Transverse colon (tissue), 3 donors: ENCODE measurements around the gene KIF1B.

Source experiments
- POLR2A ChIP-seq: fragments of 450-650 bp; IDR thresholded peaks from one replicate; pipeline ENCODE4 v1.6.1; 2016; ENCODE audit warnings: antibody characterized with exemption, mild to moderate bottlenecking, moderate library complexity
- TF ChIP-seq, protein P1 (sequence below), 5 experiments: fragments of 200-600 bp in 3 of 5; fragments of 450-650 bp in 2 of 5; sonication (generic) in 3 of 5; IDR thresholded peaks; 1 replicate in 2 of 5; 2 replicates in 3 of 5; pipeline ENCODE4 v1.5.1; 2016 to 2017; ENCODE audit warnings: antibody characterized with exemption in 5 of 5, inconsistent platforms in 3 of 5, mild to moderate bottlenecking in 2 of 5, moderate library complexity in 1 of 5

- TF ChIP-seq, protein P1, sequence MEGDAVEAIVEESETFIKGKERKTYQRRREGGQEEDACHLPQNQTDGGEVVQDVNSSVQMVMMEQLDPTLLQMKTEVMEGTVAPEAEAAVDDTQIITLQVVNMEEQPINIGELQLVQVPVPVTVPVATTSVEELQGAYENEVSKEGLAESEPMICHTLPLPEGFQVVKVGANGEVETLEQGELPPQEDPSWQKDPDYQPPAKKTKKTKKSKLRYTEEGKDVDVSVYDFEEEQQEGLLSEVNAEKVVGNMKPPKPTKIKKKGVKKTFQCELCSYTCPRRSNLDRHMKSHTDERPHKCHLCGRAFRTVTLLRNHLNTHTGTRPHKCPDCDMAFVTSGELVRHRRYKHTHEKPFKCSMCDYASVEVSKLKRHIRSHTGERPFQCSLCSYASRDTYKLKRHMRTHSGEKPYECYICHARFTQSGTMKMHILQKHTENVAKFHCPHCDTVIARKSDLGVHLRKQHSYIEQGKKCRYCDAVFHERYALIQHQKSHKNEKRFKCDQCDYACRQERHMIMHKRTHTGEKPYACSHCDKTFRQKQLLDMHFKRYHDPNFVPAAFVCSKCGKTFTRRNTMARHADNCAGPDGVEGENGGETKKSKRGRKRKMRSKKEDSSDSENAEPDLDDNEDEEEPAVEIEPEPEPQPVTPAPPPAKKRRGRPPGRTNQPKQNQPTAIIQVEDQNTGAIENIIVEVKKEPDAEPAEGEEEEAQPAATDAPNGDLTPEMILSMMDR (IDR thresholded peaks at IDR 0.05): no peak
- no peak for TF ChIP-seq POLR2A
These were observed 186.5 kb downstream of the KIF1B start for GRCh38 chr1:10396870-10397269.
